WTC11 (cell line): ENCODE results near the gene ID3. TPM values are rescaled to one million over a fixed set of nuclear protein-coding genes. Genes with fewer than 3 reads are reported as not detected.
"Not testable (repeated sequence)": the region's sequence is repeated elsewhere in the genome, so short reads cannot be mapped to it uniquely, and the experiment has no call there.

Experiments used
- ATAC-seq: fragments of 200-7000 bp; cut with Tn5 transposase; 2 replicates; pipeline ENCODE4 v1.10.0; 2021; ENCODE audit warnings: mild to moderate bottlenecking, moderate library complexity
- CTCF ChIA-PET: fragments of 300-600 bp; sonication (Branson Sonifier 250); formaldehyde crosslinking; loops from one replicate; lab custom pipeline; 2021; ENCODE audit warnings: antibody characterized with exemption; lab: Charles Lee
- POLR2A ChIA-PET: fragments of 350-600 bp; sonication (Branson Sonifier 250); formaldehyde crosslinking; loops from one replicate; lab custom pipeline; 2021; ENCODE audit warnings: antibody characterized with exemption; lab: Charles Lee
- DNase-seq: peaks from one replicate; pipeline ENCODE4 v3.0.0; 2021; ENCODE audit warnings: low spot score
- H3K27ac Mint-ChIP-seq: 2 replicates; pipeline ENCODE4 v1.8.0; 2021; ENCODE audit warnings: mixed read lengths
- H3K27me3 Mint-ChIP-seq: 2 replicates; pipeline ENCODE4 v1.8.0; 2021; ENCODE audit warnings: low read depth, mild to moderate bottlenecking, moderate library complexity, mixed read lengths
- H3K36me3 Mint-ChIP-seq: 2 replicates; pipeline ENCODE4 v1.8.0; 2021; ENCODE audit warnings: mixed read lengths
- H3K4me1 Mint-ChIP-seq: 2 replicates; pipeline ENCODE4 v1.8.0; 2022; ENCODE audit warnings: mixed read lengths
- H3K4me3 Mint-ChIP-seq: 2 replicates; pipeline ENCODE4 v1.8.0; 2021; ENCODE audit warnings: mild to moderate bottlenecking, moderate library complexity, mixed read lengths
- H3K9me3 Mint-ChIP-seq: 2 replicates; pipeline ENCODE4 v1.8.0; 2021; ENCODE audit warnings: mixed read lengths
- CBFB ChIP-seq: sonication (generic); formaldehyde crosslinking; IDR thresholded peaks from 2 replicates; pipeline ENCODE4 v1.8.1; 2022; ENCODE audit warnings: mild to moderate bottlenecking, low read depth, missing genetic modification reagents
- ELF4 ChIP-seq: sonication (generic); formaldehyde crosslinking; IDR thresholded peaks from 2 replicates; pipeline ENCODE4 v1.8.1; 2022; ENCODE audit warnings: low read depth, mild to moderate bottlenecking, moderate library complexity, missing genetic modification reagents
- FOXK1 ChIP-seq: sonication (generic); formaldehyde crosslinking; IDR thresholded peaks from 2 replicates; pipeline ENCODE4 v1.8.0; 2022; ENCODE audit warnings: mild to moderate bottlenecking, moderate library complexity, missing genetic modification reagents
- MXD4 ChIP-seq: fragments of 250-450 bp; sonication (Bioruptor Pico); IDR thresholded peaks from 2 replicates; pipeline ENCODE4 v1.8.0; 2021; ENCODE audit warnings: mild to moderate bottlenecking, moderate library complexity, borderline replicate concordance
- NFE2L1 ChIP-seq: sonication (generic); formaldehyde crosslinking; IDR thresholded peaks from 2 replicates; pipeline ENCODE4 v1.8.1; 2023; ENCODE audit warnings: missing genetic modification reagents
- SP1 ChIP-seq: sonication (generic); formaldehyde crosslinking; conservative IDR thresholded peaks from 2 replicates; pipeline ENCODE4 v1.8.1; 2022; ENCODE audit warnings: missing genetic modification reagents
- TP53 ChIP-seq: sonication (generic); formaldehyde crosslinking; IDR thresholded peaks from 2 replicates; pipeline ENCODE4 v1.8.1; 2023; ENCODE audit warnings: mild to moderate bottlenecking, missing genetic modification reagents
- ZNF121 ChIP-seq: sonication (generic); formaldehyde crosslinking; IDR thresholded peaks from 2 replicates; pipeline ENCODE4 v1.8.0; 2023; ENCODE audit warnings: missing genetic modification reagents
- ZNF263 ChIP-seq: sonication (generic); formaldehyde crosslinking; IDR thresholded peaks from 2 replicates; pipeline ENCODE4 v1.8.1; 2022; ENCODE audit warnings: low read depth, mild to moderate bottlenecking, moderate library complexity, missing genetic modification reagents
- total RNA-seq: library from RNA; stranded (reverse); gene quantifications from 3 replicates; pipeline ENCODE4 v1.2.3, GENCODE V29; 2021
- TF ChIP-seq, protein P1 (sequence below): sonication (generic); formaldehyde crosslinking; IDR thresholded peaks from 2 replicates; pipeline ENCODE4 v1.8.1; 2023; ENCODE audit warnings: mild to moderate bottlenecking, missing genetic modification reagents, borderline replicate concordance
- TF ChIP-seq, protein P2 (sequence below): sonication (generic); formaldehyde crosslinking; IDR thresholded peaks from 2 replicates; pipeline ENCODE4 v1.8.0; 2023; ENCODE audit warnings: mild to moderate bottlenecking, missing genetic modification reagents
- TF ChIP-seq, protein P3 (sequence below): sonication (generic); formaldehyde crosslinking; IDR thresholded peaks from 2 replicates; pipeline ENCODE4 v1.8.1; 2022; ENCODE audit warnings: low read depth, missing genetic modification reagents, borderline replicate concordance
- TF ChIP-seq, protein P4 (sequence below): sonication (generic); formaldehyde crosslinking; IDR thresholded peaks from 2 replicates; pipeline ENCODE4 v1.8.0; 2022; ENCODE audit warnings: mild to moderate bottlenecking, missing genetic modification reagents
- TF ChIP-seq, protein P5 (sequence below): fragments of 200-600 bp; IDR thresholded peaks from 2 replicates; pipeline ENCODE4 v1.8.0; 2022; ENCODE audit warnings: antibody characterized with exemption

Gene ID3
- total RNA-seq, 1 experiment from 2014 or later: 168 TPM

DNA sequence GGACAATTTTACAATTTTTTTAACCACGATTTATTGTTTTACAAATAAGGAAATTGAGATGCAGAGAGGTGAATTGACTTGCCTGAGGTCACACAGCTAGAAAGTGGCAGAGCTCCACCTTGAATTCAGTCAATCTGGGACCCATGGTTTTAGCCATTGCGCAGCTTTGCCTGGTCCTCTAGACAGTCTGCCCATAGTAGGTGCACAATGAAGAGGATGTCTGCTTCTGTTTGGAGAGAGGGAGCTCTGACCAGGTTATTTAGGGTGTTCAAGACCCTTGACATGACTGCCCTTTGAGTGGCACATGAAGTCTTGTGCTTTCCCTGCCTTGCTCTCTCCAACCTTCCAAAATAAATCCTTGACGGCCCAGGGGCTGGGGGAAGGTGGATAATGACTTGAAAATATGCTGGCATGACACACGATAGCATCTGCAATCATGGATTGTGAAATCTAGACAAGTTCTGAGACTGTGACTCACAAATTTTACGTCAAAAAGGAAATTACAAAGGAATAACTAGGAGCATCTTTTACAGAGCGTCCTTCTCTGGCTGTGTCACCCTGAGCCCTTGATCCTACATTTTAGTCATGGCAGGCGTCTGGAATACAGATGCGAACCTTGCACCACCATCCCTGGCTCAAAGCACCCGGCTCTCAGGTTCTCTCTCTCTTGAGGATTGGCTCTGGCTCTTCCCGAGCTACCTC, 26.2 kb upstream of the ID3 start:
- Mint-ChIP-seq H3K27ac (no peak overlapping the region), H3K36me3 (no peaks in the 10 kb centered on the region), H3K4me1 (peaks cover 27% of the 10 kb centered on the region), H3K4me3 (no peak overlapping the region), H3K27me3 (peaks cover 3% of the 10 kb centered on the region), H3K9me3 (no peaks in the 10 kb centered on the region)
- ChIA-PET POLR2A (interaction anchor here (0.8 kb wide), 1 partner anchor 32 kb away, joined by 3 read pairs; no protein-coding TSS in a partner anchor), CTCF (interaction anchor here (1.1 to 1.2 kb wide), 2 partner anchors 13 to 52 kb away, joined by 3 to 6 read pairs; no protein-coding TSS in a partner anchor)
- TF ChIP-seq FOXK1 (CRISPR knock-in tag) (no peak), ZNF121 (no peak), MXD4 (CRISPR knock-in tag) (no peak), CBFB (no peak), NFE2L1 (CRISPR knock-in tag) (no peak), ZNF263 (CRISPR knock-in tag) (no peak)
- TF ChIP-seq, protein P1, sequence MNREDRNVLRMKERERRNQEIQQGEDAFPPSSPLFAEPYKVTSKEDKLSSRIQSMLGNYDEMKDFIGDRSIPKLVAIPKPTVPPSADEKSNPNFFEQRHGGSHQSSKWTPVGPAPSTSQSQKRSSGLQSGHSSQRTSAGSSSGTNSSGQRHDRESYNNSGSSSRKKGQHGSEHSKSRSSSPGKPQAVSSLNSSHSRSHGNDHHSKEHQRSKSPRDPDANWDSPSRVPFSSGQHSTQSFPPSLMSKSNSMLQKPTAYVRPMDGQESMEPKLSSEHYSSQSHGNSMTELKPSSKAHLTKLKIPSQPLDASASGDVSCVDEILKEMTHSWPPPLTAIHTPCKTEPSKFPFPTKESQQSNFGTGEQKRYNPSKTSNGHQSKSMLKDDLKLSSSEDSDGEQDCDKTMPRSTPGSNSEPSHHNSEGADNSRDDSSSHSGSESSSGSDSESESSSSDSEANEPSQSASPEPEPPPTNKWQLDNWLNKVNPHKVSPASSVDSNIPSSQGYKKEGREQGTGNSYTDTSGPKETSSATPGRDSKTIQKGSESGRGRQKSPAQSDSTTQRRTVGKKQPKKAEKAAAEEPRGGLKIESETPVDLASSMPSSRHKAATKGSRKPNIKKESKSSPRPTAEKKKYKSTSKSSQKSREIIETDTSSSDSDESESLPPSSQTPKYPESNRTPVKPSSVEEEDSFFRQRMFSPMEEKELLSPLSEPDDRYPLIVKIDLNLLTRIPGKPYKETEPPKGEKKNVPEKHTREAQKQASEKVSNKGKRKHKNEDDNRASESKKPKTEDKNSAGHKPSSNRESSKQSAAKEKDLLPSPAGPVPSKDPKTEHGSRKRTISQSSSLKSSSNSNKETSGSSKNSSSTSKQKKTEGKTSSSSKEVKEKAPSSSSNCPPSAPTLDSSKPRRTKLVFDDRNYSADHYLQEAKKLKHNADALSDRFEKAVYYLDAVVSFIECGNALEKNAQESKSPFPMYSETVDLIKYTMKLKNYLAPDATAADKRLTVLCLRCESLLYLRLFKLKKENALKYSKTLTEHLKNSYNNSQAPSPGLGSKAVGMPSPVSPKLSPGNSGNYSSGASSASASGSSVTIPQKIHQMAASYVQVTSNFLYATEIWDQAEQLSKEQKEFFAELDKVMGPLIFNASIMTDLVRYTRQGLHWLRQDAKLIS: no peak
- TF ChIP-seq, protein P2, sequence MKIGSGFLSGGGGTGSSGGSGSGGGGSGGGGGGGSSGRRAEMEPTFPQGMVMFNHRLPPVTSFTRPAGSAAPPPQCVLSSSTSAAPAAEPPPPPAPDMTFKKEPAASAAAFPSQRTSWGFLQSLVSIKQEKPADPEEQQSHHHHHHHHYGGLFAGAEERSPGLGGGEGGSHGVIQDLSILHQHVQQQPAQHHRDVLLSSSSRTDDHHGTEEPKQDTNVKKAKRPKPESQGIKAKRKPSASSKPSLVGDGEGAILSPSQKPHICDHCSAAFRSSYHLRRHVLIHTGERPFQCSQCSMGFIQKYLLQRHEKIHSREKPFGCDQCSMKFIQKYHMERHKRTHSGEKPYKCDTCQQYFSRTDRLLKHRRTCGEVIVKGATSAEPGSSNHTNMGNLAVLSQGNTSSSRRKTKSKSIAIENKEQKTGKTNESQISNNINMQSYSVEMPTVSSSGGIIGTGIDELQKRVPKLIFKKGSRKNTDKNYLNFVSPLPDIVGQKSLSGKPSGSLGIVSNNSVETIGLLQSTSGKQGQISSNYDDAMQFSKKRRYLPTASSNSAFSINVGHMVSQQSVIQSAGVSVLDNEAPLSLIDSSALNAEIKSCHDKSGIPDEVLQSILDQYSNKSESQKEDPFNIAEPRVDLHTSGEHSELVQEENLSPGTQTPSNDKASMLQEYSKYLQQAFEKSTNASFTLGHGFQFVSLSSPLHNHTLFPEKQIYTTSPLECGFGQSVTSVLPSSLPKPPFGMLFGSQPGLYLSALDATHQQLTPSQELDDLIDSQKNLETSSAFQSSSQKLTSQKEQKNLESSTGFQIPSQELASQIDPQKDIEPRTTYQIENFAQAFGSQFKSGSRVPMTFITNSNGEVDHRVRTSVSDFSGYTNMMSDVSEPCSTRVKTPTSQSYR (CRISPR knock-in tag): no peak
- TF ChIP-seq, protein P3, sequence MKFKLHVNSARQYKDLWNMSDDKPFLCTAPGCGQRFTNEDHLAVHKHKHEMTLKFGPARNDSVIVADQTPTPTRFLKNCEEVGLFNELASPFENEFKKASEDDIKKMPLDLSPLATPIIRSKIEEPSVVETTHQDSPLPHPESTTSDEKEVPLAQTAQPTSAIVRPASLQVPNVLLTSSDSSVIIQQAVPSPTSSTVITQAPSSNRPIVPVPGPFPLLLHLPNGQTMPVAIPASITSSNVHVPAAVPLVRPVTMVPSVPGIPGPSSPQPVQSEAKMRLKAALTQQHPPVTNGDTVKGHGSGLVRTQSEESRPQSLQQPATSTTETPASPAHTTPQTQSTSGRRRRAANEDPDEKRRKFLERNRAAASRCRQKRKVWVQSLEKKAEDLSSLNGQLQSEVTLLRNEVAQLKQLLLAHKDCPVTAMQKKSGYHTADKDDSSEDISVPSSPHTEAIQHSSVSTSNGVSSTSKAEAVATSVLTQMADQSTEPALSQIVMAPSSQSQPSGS: no peak
- TF ChIP-seq, protein P4, sequence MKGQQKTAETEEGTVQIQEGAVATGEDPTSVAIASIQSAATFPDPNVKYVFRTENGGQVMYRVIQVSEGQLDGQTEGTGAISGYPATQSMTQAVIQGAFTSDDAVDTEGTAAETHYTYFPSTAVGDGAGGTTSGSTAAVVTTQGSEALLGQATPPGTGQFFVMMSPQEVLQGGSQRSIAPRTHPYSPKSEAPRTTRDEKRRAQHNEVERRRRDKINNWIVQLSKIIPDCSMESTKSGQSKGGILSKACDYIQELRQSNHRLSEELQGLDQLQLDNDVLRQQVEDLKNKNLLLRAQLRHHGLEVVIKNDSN (CRISPR knock-in tag): no peak
- ATAC-seq (no peak), DNase-seq (no peak)

DNA sequence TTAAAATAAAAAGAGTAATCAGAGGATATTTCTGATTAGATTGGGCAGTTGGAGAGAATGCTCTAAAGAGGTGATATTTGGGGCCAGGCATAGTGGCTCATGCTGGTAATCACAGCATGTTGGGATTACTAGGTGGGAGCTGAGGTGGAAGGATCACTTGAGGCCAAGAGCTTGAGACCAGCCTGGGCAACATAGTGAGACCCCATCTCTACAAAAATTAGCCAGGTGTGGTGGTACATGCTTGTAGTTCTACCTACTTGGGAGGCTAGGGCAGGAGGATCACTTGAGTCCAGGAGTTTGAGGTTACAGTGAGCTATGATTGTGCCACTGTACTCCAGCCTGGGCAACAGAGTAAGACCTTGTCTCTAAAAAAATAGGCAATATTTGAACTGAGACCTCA, 24.4 kb upstream of the ID3 start:
- CTCF ChIA-PET: interaction anchor here (1.5 kb wide), 1 partner anchor 51 kb away, joined by 3 read pairs; no protein-coding TSS in a partner anchor
- H3K9me3 Mint-ChIP-seq, H3K27ac Mint-ChIP-seq, POLR2A ChIA-PET: not testable (repeated sequence)
- peak; percentile 96 for TF ChIP-seq ZNF121
- TF ChIP-seq, all 79 proteins: peak for 1; not testable (repeated sequence) for 78
- not testable (repeated sequence) for H3K27me3 Mint-ChIP-seq, DNase-seq, H3K36me3 Mint-ChIP-seq, H3K4me3 Mint-ChIP-seq, ATAC-seq
- H3K4me1 Mint-ChIP-seq: peaks cover 16% of the 10 kb centered on the region

DNA sequence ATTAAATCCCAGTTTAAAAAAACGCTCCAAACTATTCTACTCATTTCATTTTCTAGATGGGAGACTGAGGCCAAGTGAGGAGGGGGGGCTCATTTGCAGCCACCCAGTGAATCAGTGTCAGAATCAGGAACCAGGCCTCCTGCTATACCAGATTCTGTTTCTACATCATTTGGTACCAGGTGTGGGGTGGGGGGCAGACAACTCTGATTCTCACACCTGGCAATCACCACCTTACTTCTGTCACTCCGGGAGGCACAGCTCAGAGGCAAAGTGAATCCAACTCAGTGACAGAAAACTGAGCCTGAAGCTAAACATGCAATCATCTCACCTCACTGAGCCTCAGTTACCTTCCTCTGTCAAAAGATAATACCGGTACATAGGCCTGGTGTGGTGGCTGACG, 23.5 kb upstream of the ID3 start:
- ChIA-PET POLR2A (interaction anchor here (1.0 kb wide), 2 partner anchors 15 to 23 kb away, joined by 3 to 4 read pairs; partner anchors contain the start of gene ID3), CTCF (interaction anchor here (1.0 kb wide), 1 partner anchor 16 kb away, joined by 3 read pairs; no protein-coding TSS in a partner anchor)
- Mint-ChIP-seq H3K27me3 (peaks cover 3% of the 10 kb centered on the region), H3K4me1 (peaks cover 14% of the 10 kb centered on the region), H3K36me3 (no peaks in the 10 kb centered on the region), H3K27ac (no peak overlapping the region; the same call in 1 of the 2 replicates), H3K9me3 (no peaks in the 10 kb centered on the region), H3K4me3 (no peak overlapping the region)
- no peak for ATAC-seq
- no peak for DNase-seq
- TF ChIP-seq, protein P5, sequence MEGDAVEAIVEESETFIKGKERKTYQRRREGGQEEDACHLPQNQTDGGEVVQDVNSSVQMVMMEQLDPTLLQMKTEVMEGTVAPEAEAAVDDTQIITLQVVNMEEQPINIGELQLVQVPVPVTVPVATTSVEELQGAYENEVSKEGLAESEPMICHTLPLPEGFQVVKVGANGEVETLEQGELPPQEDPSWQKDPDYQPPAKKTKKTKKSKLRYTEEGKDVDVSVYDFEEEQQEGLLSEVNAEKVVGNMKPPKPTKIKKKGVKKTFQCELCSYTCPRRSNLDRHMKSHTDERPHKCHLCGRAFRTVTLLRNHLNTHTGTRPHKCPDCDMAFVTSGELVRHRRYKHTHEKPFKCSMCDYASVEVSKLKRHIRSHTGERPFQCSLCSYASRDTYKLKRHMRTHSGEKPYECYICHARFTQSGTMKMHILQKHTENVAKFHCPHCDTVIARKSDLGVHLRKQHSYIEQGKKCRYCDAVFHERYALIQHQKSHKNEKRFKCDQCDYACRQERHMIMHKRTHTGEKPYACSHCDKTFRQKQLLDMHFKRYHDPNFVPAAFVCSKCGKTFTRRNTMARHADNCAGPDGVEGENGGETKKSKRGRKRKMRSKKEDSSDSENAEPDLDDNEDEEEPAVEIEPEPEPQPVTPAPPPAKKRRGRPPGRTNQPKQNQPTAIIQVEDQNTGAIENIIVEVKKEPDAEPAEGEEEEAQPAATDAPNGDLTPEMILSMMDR: no peak
- TF ChIP-seq SP1 (no peak), ELF4 (no peak), TP53 (CRISPR knock-in tag) (no peak)
- TF ChIP-seq, protein P1: no peak
